Activated CD8-positive, alpha-beta memory T cell treated with anti-CD3 and anti-CD28 coated beads for 36 hours (primary cell): ENCODE measurements around the gene SMIM36. TPM values are rescaled to one million over a fixed set of nuclear protein-coding genes. Genes with fewer than 3 reads are reported as not detected.
"Not testable (repeated sequence)": the region's sequence is repeated elsewhere in the genome, so short reads cannot be mapped to it uniquely, and the experiment has no call there.

Source experiments
- CTCF ChIA-PET: fragments of 350-600 bp; sonication (Branson Sonifier 250); formaldehyde crosslinking; loops from one replicate; lab custom pipeline; 2021; ENCODE audit warnings: antibody characterized with exemption; lab: Charles Lee
- POLR2A ChIA-PET: fragments of 350-600 bp; sonication (Branson Sonifier 250); formaldehyde crosslinking; loops from one replicate; lab custom pipeline; 2021; ENCODE audit warnings: antibody characterized with exemption; lab: Charles Lee
- total RNA-seq, 2 experiments: library from RNA; stranded (reverse); gene quantifications; one replicate each; pipeline ENCODE4 v1.2.3, GENCODE V29; 2021

Gene SMIM36
- not detected for total RNA-seq

DNA sequence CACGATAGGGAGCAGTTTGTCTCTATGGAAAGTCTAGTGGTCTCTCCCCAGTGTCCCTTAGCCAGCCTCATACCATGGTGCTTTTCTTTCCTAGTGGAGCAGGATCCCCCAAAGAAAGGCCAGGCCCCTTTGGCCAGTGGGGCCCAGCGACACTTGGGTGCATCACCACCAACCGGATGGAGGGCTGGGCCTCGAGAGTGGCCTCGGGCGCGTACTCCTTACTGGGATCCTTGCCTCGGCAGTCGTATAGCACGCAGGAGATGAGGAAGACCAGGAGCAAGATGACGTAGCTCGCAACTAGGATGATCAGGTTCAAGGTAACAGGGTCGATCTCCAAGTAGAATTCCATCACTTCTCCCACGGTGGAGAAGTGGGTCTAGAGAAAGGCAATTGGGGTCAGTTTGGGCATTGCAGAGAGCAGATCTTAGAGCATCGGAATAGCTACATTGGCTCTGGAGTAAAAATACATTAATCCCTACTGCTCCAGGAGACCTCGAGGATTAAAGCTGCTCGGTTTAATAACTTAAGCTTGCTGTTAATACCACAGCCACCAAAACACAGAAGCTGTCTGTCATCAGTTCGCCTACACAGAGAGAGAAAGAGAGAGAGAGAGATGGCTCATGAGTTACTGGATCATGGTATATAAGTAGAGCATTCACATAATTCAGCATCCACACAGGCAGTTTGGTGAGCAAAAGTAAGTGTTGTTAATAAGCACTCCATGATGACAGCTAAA, at the start of gene SMIM36:
Gene SMIM36, minus strand, starts transcription at position 467 of the 736 bp plus-strand sequence.
- ChIA-PET CTCF (interaction anchor here (0.6 kb wide), 1 partner anchor 71 kb away, joined by 3 read pairs; no protein-coding TSS in a partner anchor), POLR2A (no interaction called here)

DNA sequence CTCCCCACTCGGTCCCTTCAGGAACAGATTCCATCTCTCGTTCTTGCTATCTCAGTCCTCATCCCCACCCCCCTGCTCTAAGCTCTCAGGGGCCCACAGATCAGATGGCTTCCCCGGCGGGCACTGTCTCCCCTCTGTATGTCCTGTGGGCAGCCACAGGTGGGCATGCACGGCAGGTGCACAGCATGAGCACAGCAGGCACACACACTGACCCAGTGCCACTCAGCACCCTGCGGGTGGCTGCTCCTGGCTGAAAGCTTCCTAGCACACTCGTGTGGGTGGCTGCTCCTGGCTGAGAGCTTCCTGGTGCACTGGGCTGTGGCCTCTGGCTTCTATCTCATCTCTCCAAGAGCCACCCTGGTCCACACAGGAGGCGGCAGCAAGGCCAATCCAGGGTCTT, 44.5 kb upstream of the SMIM36 start:
- CTCF ChIA-PET: interaction anchor here (1.4 kb wide), 1 partner anchor 10 kb away, joined by 3 read pairs; no protein-coding TSS in a partner anchor
- POLR2A ChIA-PET: no interaction called here

DNA sequence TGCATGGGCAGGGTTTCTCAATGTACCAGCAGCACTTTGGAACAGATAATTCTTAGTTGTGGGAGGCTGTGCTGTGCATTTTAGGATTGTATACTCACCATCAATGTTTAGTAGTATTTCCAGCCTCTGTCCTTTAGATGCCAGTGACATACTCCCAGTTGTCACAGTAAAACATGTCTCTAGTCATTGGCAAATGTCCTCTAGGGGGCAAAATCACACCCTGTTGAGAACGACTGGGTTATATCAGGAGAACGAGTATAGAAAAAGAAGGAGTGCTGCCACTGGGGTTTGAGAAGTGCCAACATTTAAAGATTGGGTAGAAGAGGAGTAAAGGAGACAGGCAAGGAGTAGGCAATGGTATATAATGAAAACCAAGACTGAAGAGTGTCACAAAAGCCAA, 37.9 kb upstream of the SMIM36 start:
- CTCF ChIA-PET: interaction anchor here (1.2 kb wide), 1 partner anchor 22 kb away, joined by 3 read pairs; no protein-coding TSS in a partner anchor
- POLR2A ChIA-PET: no interaction called here

DNA sequence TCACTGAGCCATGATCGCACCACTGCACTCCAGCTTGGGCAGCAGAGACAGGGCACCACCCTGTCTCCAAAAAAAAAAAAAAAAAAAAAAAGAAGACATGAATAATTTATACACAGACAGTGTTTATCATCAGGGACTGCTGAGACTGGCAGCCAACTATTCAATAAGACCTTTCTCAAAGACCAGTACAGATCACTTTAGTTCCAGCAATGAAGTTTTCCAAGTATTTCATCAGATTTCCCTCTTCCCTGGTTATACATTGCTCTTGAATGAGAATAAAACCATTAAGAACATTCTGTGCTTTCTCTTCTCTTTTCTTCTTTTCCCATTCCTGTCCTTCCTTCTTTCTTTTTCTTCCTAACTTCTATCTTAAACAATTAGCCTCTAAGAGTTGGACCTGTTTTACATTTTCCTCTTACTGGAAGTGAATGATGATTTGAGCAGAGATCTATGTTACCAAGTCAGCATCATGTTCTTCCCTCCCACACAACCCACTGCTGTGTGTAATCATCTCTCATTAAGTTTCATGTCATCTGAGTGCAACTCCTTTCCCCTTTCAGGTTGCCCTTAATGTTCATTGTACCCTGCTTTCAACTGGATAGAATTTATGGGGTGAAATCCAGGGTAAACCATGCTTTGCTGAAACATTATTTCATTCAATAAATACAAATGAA, 35.9 kb upstream of the SMIM36 start:
- ChIA-PET CTCF (no interaction called here), POLR2A (no interaction called here)

DNA sequence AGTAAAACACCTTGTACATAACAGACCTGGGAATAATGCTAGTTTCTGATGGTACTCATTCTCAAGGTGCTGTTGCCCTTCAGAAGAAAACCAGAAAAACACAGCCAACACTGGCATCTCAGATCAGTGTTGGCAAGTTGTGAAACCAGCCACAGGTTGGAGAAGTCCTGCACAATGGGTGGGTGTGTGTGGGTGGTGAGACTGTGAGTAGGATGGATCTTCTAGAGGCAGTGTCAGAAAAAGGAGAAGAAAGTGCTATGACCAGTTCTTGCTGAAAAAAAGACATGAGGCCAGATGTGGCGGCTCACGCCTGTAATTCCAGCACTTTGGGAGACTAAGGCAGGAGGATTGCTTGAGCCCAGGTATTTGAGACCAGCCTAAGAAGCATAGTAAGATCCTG, 35.2 kb upstream of the SMIM36 start:
- POLR2A ChIA-PET: no interaction called here
- CTCF ChIA-PET: interaction anchor here (1.4 kb wide), 2 partner anchors 9 to 55 kb away, joined by 3 read pairs; no protein-coding TSS in a partner anchor

- ChIA-PET POLR2A (no interaction called here), CTCF (interaction anchor here (1.4 kb wide), 2 partner anchors 10 to 56 kb away, joined by 3 read pairs; no protein-coding TSS in a partner anchor)
These were observed 34.6 kb upstream of the SMIM36 start for GRCh38 chr17:55545806-55546205.

- POLR2A ChIA-PET: no interaction called here
These were observed 32.5 kb upstream of the SMIM36 start for GRCh38 chr17:55543709-55544108.

GRCh38 chr17:55540414-55541091, 29.3 kb upstream of the SMIM36 start:
- ChIA-PET CTCF (no interaction called here), POLR2A (no interaction called here)

More at GRCh38 chr17:55543709-55544108, 32.5 kb upstream of the SMIM36 start:
- CTCF ChIA-PET: no interaction called here

GRCh38 chr17:55536205-55536604, 25.0 kb upstream of the SMIM36 start:
- CTCF ChIA-PET: no interaction called here
- POLR2A ChIA-PET: no interaction called here

- ChIA-PET CTCF (interaction anchor here (0.7 to 1.2 kb wide), 2 partner anchors 68 to 226 kb away, joined by 3 read pairs; no protein-coding TSS in a partner anchor), POLR2A (no interaction called here)
These were observed 22.4 kb upstream of the SMIM36 start for GRCh38 chr17:55533608-55534007.

DNA sequence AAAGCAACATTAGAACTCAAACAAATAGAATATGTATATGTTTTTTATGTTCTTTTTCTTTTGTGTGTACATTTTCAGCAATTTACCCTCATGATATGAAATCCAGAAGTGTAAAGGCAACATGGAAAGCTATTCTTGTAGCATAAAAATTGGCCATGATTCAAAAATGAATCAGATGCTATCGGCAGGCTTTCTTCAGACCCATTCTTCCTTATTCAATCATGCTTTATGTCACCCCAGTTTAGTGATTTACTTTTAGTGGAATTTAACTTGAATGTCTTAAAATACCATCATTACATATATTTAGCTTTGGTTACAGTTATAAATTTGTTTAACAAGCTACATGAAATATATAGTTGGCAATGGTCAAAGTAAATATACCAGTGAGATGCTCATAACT, 21.4 kb upstream of the SMIM36 start:
- CTCF ChIA-PET: interaction anchor here (1.2 kb wide), 1 partner anchor 69 kb away, joined by 3 read pairs; no protein-coding TSS in a partner anchor

DNA sequence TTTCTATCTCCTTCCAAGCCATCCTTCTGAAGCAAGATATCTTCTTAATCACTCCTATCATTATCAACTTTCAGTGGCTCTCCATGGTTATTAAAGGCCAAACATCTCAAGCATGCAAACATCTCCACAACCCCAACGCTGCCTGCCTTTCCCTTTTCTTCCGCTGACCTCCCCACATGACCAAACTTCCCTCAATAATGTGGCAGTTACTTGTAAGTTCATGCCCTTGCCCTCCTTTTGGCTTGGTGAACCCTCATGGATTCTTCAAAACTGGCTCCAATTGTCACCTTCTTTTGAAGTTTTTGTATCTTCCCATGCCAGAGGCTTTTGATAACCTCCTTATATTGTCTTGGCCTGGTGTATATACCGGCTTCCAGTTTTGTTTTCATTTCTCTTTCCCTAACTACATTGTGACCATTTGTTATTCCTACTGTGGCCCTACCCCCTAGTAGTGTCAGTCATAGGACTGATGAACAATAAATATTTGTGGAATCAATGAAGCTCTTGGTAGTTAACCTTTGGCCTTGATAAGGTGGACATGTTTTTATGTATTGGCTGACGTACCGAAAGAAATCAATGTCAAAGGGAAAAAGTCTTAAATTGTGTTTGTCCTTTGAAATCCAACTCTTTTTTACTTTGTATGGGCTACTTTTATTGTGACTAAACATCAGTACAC, 19.9 kb upstream of the SMIM36 start:
- ChIA-PET POLR2A (no interaction called here), CTCF (no interaction called here)

More for the DNA sequence above, 21.4 kb upstream of the SMIM36 start:
- POLR2A ChIA-PET: no interaction called here

GRCh38 chr17:55530064-55530463, 18.8 kb upstream of the SMIM36 start:
- CTCF ChIA-PET: interaction anchor here (0.8 kb wide), 1 partner anchor 71 kb away, joined by 3 read pairs; no protein-coding TSS in a partner anchor
- POLR2A ChIA-PET: no interaction called here

DNA sequence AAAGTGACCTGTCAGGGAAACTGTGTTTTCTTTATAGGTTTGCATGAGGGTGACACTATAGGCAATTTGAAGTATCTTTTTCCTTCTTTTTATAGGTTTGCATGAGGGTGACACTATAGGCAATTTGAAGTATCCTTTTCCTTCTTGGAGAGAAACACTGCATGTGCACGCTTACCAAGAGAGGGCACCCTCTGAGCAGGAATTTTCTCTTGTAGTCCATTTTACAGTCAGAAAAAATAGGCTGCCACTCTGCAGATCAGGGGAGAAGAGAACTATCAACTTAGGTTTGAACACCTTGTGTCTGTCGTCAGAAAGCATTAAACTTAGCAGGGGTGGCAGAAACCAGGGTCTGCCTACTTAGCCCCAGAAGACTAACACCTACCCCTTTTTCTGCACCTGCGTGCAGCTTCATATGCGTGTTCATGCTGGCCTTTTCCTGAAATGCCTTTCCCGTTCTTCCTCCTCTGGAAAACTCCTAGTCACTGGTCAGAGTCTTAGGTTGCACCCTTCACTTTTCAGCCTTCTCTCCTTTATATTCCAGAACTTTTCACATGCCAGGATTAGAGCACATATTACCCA, 16.4 kb upstream of the SMIM36 start:
- ChIA-PET POLR2A (no interaction called here), CTCF (interaction anchor here (1.7 to 2.1 kb wide), 3 partner anchors 74 to 190 kb away, joined by 4 to 18 read pairs (median 10); no protein-coding TSS in a partner anchor)

DNA sequence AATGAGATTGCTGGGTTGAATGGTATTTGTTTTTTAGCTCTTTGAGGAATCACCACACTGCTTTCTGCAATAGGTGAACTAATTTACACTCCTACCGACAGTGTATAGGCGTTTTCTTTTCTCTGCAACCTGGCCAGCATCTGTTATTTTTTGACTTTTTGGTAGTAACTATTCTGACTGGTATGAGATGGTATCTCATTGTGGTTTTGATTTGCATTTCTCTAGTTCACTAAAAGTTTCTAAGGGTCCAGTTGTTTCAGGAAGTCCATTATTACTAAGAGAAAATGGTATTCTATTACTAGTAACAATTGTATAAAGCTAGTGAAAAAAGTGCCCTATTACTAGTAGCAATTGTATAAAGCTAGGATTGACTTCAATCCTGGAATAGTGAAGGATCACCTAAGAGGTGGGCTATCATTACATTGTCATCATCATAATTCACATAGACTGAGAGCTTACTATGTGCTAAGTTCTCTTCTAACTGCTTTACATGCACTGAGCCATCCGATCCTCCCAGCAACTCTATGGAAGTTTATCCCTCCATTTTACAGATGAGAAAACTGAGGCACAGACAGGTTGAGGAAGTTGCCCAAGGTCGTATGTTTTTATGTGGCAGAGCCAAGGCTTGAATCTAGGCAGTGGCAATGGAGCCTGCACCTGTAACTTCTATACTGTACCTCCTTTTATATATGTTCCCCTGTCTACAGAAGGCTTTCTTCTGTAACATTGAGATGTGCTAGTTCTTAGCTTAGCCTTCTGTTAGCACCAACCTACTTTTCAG, 13.4 kb upstream of the SMIM36 start:
- POLR2A ChIA-PET: no interaction called here
- CTCF ChIA-PET: interaction anchor here (0.7 to 1.3 kb wide), 5 partner anchors 10 to 209 kb away, joined by 3 to 4 read pairs (median 3); no protein-coding TSS in a partner anchor

- CTCF ChIA-PET, POLR2A ChIA-PET: not testable (repeated sequence)
These were observed 11.8 kb upstream of the SMIM36 start for GRCh38 chr17:55523032-55523431.

DNA sequence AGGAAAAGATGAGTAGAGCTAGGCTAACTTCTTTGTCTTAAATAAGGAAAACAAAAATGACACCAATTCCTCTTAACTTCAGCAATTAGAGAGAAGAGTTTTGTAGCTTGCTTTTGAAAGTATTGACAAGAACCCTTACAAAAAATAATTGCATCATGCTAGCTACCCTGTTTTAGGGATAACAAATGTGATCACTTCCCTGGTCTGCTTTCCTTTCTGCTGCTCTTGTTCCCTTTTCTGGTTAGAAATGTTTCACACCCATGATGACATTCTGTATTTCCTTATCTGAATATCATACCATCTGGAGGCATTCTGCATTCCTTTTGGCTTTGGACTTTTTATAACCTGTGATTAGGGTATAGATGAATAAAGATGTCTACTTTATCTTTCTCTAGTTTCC, 9.9 kb upstream of the SMIM36 start:
- ChIA-PET POLR2A (no interaction called here), CTCF (no interaction called here)

GRCh38 chr17:55520402-55520801, 9.2 kb upstream of the SMIM36 start:
- ChIA-PET CTCF (no interaction called here), POLR2A (no interaction called here)
